Mucosa of rectum (tissue), 2 donors: Measurements from ENCODE around the gene C2.
"Not testable (repeated sequence)": the region's sequence is repeated elsewhere in the genome, so short reads cannot be mapped to it uniquely, and the experiment has no call there.

Source experiments
- H3K27ac ChIP-seq, 2 donors: one replicate each; pipeline ENCODE4 v1.7.0; 2013; ENCODE audit warnings: inconsistent platforms in 2 of 2, low read depth in 2 of 2, low read length in 2 of 2
- H3K27me3 ChIP-seq, 2 donors: one replicate each; pipeline ENCODE4 v1.7.0; 2013; ENCODE audit warnings: low read length in 2 of 2; ENCODE audit not compliant: control insufficient read depth in 2 of 2, insufficient read depth in 2 of 2
- H3K36me3 ChIP-seq, 2 donors: one replicate each; pipeline ENCODE4 v1.7.0; 2013; ENCODE audit warnings: low read length in 2 of 2; ENCODE audit not compliant: control insufficient read depth in 2 of 2, insufficient read depth in 2 of 2
- H3K4me1 ChIP-seq, 2 donors: one replicate each; pipeline ENCODE4 v1.7.0; 2013; ENCODE audit warnings: low read length in 2 of 2, mild to moderate bottlenecking in 1 of 2; ENCODE audit not compliant: control insufficient read depth in 2 of 2, insufficient read depth in 2 of 2
- H3K4me3 ChIP-seq, 2 donors: one replicate each; pipeline ENCODE4 v1.7.0; 2013; ENCODE audit warnings: low read length in 2 of 2
- H3K9ac ChIP-seq, 2 donors: one replicate each; pipeline ENCODE4 v1.7.0; 2013; ENCODE audit warnings: low read length in 2 of 2, low read depth in 1 of 2, mild to moderate bottlenecking in 1 of 2
- H3K9me3 ChIP-seq, 2 donors: one replicate each; pipeline ENCODE4 v1.7.0; 2013; ENCODE audit warnings: low read length in 2 of 2; ENCODE audit not compliant: control insufficient read depth in 2 of 2
- donor health status: healthy.
- donor health status: Normal muscosa, but diverticular disease.

The C2 gene

GRCh38 chr6:31906727-31907126 lies 20.8 kb upstream of the C2 start:
- H3K9me3 ChIP-seq, H3K9ac ChIP-seq, H3K36me3 ChIP-seq, H3K27me3 ChIP-seq, H3K27ac ChIP-seq, H3K4me1 ChIP-seq, H3K4me3 ChIP-seq: not testable (repeated sequence)

DNA sequence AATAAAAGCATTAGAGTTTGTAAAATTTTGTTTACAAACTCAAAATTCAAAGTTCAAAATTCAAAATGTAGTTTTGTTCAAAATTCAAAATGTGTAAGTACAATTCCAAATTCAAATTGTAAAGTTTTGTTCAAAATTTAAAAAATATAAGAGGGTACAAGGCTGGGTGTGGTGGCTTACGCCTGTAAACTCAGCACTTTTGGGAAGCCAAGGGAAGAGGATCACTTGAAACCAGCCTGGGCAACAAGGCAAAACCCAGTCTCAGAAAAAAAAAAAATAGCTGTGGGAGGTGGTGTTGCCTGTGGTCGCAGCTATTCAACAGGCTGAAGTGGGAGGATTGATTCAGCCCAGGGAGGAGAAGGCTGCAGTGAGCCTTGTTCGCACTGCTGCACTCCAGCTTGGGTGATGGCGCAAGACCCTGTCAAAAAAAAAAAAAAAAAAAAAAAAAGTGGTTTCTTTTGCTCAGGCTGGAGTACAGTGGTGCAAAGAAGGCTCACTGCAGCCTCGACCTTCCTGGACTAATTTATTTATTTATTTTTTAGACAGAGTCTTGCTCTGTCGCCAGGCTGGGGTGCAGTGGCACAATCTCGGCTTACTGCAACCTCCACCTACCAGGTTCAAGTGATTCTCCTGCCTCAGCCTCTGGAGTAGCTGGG lies 20.2 kb upstream of the C2 start:
- Histone ChIP-seq H3K9ac (no peak overlapping the region), H3K4me3 (no peak overlapping the region), H3K27ac (no peak overlapping the region), H3K27me3 (peaks cover 0 to 3% of the 10 kb centered on the region in 2 donors), H3K36me3 (no peaks in the 10 kb centered on the region), H3K9me3 (no peaks in the 10 kb centered on the region), H3K4me1 (peaks cover 6% of the 10 kb centered on the region in 2 donors)

DNA sequence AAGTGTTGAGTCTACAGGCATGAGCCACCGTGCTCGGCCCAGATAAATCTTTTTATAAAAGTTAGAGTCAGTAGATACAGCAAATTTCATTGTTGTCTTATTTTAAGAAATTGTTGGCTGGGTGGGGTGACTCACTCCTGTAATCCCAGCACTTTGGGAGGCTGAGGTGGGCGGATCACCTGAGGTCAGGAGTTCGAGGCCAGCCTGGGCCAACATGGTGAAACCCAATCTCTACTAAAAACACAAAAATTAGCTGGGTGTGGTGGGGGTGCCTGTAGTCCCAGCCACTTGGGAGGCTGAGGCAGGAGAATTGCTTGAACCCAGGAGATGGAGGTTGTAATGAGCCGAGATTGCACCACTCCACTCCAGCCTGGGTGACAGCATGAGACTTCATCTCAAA lies 19.3 kb upstream of the C2 start:
- H3K27ac ChIP-seq, H3K27me3 ChIP-seq, H3K9ac ChIP-seq, H3K4me3 ChIP-seq, H3K9me3 ChIP-seq, H3K36me3 ChIP-seq, H3K4me1 ChIP-seq: not testable (repeated sequence)

- H3K36me3 ChIP-seq: no peaks in the 10 kb centered on the region
- H3K4me1 ChIP-seq: no peaks in the 10 kb centered on the region
- H3K9ac ChIP-seq: no peak overlapping the region
- H3K9me3 ChIP-seq: no peaks in the 10 kb centered on the region
- no peak overlapping the region for H3K4me3 ChIP-seq
- peaks cover 0 to 3% of the 10 kb centered on the region in 2 donors for H3K27me3 ChIP-seq
- H3K27ac ChIP-seq: no peak overlapping the region
These were observed 18.7 kb upstream of the C2 start for GRCh38 chr6:31908791-31909190.

DNA sequence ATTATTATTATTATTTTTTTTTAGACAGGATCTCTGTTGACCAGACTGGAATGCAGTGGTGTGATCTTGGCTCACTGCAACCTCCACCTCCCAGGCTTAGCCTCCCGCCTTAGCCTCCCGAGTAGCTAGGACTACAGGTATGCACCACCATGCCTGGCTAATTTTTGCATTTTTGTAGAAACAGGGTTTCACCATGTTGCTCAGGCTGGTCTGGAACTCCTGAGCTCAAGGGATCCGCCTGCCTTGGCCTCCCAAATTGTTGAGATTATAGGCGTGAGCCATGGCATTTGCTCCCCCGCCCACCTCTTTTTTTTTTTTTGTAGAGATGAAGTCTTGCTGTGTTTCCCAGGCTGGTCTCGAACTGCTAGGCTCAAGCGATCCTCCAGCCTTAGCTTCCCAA lies 18.2 kb upstream of the C2 start:
- not testable (repeated sequence) for H3K27ac ChIP-seq, H3K4me3 ChIP-seq, H3K4me1 ChIP-seq, H3K36me3 ChIP-seq, H3K27me3 ChIP-seq, H3K9ac ChIP-seq, H3K9me3 ChIP-seq

DNA sequence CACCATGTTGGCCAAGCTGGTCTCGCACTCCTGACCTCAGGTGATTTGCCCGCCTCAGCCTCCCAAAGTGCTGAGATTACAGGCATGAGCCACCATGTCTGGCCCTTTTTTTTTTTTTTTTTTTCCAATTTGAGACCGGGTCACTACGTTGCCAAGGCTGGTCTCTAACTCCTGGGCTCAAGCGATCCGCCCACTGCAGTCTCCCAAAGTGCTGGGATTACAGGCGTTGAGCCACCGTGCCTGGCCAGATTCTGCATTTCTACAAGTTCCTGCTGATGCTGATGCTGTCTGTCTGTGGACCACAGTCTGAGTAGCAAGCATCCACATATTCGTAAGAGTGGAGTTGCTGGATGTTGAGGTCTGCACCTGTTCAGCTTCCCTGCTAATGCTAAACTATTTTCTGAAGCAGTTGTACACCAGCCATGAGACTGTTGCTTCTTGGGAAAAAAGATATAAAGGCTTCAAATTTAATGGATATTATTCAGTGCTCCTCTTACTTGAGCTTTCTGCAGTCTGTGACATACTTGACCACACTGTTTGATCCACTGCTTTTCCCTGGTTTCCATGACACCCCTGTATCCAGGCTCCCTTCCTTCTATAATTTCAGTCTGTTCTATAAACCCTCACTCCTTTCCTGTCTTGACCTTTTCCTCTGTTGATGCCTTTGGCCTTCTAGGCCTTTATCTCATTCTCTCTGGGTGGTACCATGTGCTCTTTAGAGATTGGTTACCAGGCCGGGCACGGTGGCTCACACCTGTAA lies 15.5 kb upstream of the C2 start:
- Histone ChIP-seq H3K27ac (no peak overlapping the region), H3K9ac (no peak overlapping the region)

DNA sequence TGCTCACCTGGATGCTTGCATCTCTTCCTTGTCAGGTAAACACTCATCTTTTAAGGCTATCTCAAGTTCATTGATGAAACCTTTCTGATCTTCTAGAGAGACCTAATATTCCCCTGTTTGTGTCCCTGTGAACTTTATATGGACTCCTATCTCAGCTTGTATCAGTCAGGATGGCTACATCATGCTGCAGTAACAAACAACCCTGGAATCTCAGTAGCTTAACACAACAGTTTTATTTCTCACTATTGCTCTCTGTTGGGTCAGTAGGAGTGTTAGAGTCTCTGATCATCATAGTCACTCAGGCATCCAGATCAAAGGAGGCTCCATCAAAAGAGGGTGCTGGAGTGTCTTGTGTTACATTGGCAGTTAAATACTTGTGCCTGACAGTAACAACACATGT lies 12.2 kb upstream of the C2 start:
- no peak overlapping the region for H3K27ac ChIP-seq
- H3K27me3 ChIP-seq: no peaks in the 10 kb centered on the region
- H3K4me1 ChIP-seq: no peaks in the 10 kb centered on the region

More for the DNA sequence above, 15.5 kb upstream of the C2 start:
- no peaks in the 10 kb centered on the region for H3K36me3 ChIP-seq
- H3K9me3 ChIP-seq: no peaks in the 10 kb centered on the region
- H3K4me3 ChIP-seq: no peak overlapping the region
- H3K4me1 ChIP-seq: no peaks in the 10 kb centered on the region
- no peaks in the 10 kb centered on the region for H3K27me3 ChIP-seq

GRCh38 chr6:31915756-31916155 lies 11.8 kb upstream of the C2 start:
- no peaks in the 10 kb centered on the region for H3K36me3 ChIP-seq
- no peak overlapping the region for H3K27ac ChIP-seq
- H3K4me1 ChIP-seq: no peaks in the 10 kb centered on the region
- H3K27me3 ChIP-seq: no peaks in the 10 kb centered on the region
- H3K9me3 ChIP-seq: no peaks in the 10 kb centered on the region
- no peak overlapping the region for H3K4me3 ChIP-seq
- H3K9ac ChIP-seq: no peak overlapping the region

More for the DNA sequence above, 12.2 kb upstream of the C2 start:
- Histone ChIP-seq H3K9ac (no peak overlapping the region), H3K9me3 (no peaks in the 10 kb centered on the region), H3K36me3 (no peaks in the 10 kb centered on the region), H3K4me3 (no peak overlapping the region)

GRCh38 chr6:31918069-31918720 lies 9.3 kb upstream of the C2 start:
- H3K36me3 ChIP-seq: no peaks in the 10 kb centered on the region
- H3K9me3 ChIP-seq: no peaks in the 10 kb centered on the region
- no peak overlapping the region for H3K27ac ChIP-seq
- no peaks in the 10 kb centered on the region for H3K4me1 ChIP-seq
- no peaks in the 10 kb centered on the region for H3K27me3 ChIP-seq
- no peak overlapping the region for H3K4me3 ChIP-seq
- no peak overlapping the region for H3K9ac ChIP-seq

GRCh38 chr6:31919624-31920303 lies 7.8 kb upstream of the C2 start:
- H3K27ac ChIP-seq: no peak overlapping the region
- H3K4me3 ChIP-seq: no peak overlapping the region

More at GRCh38 chr6:31919624-31920303, 7.8 kb upstream of the C2 start:
- H3K4me1 ChIP-seq: no peaks in the 10 kb centered on the region
- H3K36me3 ChIP-seq: no peaks in the 10 kb centered on the region
- H3K9me3 ChIP-seq: no peaks in the 10 kb centered on the region
- H3K9ac ChIP-seq: no peak overlapping the region
- no peaks in the 10 kb centered on the region for H3K27me3 ChIP-seq
